Spleen (tissue), 7 donors: ENCODE measurements around the gene PHB1.

Experiments
- POLR2A ChIP-seq, 3 donors: fragments of 450-650 bp; IDR thresholded peaks; one replicate each; pipeline ENCODE4 v1.5.1; 2017; ENCODE audit warnings: antibody characterized with exemption in 3 of 3, mild to moderate bottlenecking in 1 of 3
- TF ChIP-seq, protein P1 (sequence below), 11 experiments: fragments of 200-600 bp in 7 of 11; fragments of 450-650 bp in 4 of 11; sonication (generic) in 4 of 11; IDR thresholded peaks in 8 of 11; conservative IDR thresholded peaks in 3 of 11; 1 replicate in 7 of 11; 2 replicates in 4 of 11; pipeline versions ENCODE4 v1.4.0 to v1.8.0; 2016 to 2021; ENCODE audit warnings: antibody characterized with exemption in 11 of 11, inconsistent platforms in 4 of 11, mild to moderate bottlenecking in 1 of 11
- donor health status: DM: no; HTN: no; CAD: no; lungs with moderate emphysema.
- donor health status: DM: no; HTN: no; CAD: no.
- donor health status: DM: no; HTN: no; CAD: no.

DNA sequence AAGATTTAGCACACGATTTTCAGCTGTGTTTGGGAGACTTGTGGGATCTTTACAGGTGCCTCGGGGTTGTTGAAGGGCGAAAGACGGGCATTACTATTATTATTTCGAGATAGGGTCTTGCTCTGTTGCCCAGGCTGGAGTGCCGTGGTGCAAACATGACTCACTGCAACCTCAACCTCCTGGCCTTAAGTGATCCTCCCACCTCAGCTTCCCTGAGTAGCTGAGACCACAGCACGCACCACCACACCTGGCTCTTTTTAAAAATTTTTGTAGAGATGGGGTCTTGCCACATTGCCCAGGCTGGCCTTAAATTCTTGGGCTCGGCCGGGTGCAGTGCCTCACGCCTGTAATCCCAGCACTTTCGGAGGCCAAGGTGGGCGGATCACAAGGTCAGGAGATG is 29.7 kb upstream of the PHB1 start:
- TF ChIP-seq, protein P1, sequence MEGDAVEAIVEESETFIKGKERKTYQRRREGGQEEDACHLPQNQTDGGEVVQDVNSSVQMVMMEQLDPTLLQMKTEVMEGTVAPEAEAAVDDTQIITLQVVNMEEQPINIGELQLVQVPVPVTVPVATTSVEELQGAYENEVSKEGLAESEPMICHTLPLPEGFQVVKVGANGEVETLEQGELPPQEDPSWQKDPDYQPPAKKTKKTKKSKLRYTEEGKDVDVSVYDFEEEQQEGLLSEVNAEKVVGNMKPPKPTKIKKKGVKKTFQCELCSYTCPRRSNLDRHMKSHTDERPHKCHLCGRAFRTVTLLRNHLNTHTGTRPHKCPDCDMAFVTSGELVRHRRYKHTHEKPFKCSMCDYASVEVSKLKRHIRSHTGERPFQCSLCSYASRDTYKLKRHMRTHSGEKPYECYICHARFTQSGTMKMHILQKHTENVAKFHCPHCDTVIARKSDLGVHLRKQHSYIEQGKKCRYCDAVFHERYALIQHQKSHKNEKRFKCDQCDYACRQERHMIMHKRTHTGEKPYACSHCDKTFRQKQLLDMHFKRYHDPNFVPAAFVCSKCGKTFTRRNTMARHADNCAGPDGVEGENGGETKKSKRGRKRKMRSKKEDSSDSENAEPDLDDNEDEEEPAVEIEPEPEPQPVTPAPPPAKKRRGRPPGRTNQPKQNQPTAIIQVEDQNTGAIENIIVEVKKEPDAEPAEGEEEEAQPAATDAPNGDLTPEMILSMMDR (IDR thresholded peaks at IDR 0.05 in 8 of 11, conservative IDR thresholded peaks at IDR 0.05 in 3 of 11) = no peak
- TF ChIP-seq POLR2A (IDR thresholded peaks at IDR 0.05) = no peak
